GM12873 (cell line): ENCODE data around the gene STAG1.

Experiments
- CTCF ChIP-seq: IDR thresholded peaks from 2 replicates; pipeline ENCODE4 v1.5.1; 2012; ENCODE audit warnings: low read depth, mild to moderate bottlenecking, moderate library complexity, low read length, control low read depth; ENCODE audit not compliant: insufficient read depth; ENCODE audit errors: missing control alignments

STAG1 gene

DNA sequence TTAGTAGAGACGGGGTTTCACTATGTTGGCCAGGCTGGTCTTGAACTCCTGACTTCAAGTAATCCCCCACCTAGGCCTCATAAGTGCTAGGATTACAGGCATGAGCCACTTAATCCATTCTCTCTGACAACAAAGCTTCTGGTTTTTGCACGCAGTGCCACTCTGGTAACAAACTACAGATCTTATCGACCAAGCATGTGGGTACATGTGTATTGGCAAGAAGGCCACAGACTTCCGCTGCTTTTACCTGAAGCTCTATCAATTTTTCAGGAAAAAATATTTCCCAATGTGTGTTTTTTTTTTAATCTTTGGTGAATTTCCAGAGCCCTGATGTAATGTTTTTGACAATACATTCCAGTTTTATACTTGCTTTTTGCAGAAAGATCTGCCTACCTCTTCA lies 319.5 kb downstream of the STAG1 start:
- no peak for TF ChIP-seq CTCF

- TF ChIP-seq CTCF, result no peak
Observed at GRCh38 chr3:136428167-136428566, 324.0 kb downstream of the STAG1 start.

DNA sequence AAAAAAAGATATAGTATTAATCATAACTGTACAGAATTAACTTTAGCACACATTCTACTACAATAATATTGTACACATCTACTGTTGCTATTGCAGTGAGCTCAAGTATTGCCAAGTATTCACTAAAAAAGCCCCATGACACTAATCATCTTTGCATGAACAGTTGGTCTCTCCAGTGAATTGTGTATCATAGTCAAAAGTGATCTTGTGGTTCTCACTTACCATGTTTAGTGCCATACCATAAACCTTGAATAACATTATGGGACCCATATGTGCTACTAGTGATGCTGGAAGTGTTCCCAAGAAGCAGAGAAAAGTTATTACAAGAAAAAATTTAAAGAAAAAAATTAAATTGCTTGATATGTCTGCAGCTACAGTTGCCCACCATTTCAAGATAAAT lies 324.9 kb downstream of the STAG1 start:
- no peak for TF ChIP-seq CTCF

- no peak for TF ChIP-seq CTCF
Observed at GRCh38 chr3:136414476-136414875, 337.7 kb downstream of the STAG1 start.

GRCh38 chr3:136412307-136412706 lies 339.9 kb downstream of the STAG1 start:
- no peak for TF ChIP-seq CTCF

GRCh38 chr3:136409549-136409948 lies 342.6 kb downstream of the STAG1 start:
- no peak for TF ChIP-seq CTCF

DNA sequence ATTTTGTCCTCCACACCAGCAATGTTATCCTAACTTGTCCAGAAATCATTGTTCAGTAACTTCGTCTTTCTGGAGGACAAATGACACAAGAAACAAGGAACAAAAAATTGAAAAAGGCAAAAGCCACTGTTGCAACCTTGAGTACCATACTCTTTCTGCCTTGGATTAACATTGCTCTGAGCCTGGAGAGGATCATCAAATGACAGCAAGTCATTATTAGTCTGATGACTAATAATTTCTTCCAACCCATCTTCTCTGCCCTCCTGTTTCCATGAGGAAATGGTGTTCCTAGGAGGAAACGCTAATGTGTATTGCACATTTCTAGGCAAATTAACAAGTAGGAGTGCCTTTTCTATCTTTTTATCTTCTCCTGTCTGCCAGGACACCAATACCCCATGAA lies 348.1 kb downstream of the STAG1 start:
- no peak for TF ChIP-seq CTCF

DNA sequence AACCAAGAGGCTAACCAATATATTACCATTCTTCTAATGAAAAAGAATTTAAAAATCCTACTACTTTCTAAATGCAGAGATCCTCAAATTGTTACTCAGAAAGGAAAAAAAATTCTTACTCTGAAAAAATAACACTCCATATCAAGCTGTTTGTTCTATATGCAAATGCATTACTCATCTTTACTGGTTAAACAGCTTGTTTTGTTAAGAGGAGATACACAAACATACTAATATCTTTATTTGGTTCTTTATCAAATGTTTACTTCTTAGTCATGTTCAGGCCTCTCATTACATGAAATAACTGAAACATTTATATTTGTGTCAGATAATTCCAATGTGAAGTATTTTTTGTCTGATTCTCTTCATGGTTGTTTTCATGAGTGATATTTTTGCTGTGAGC lies 355.3 kb downstream of the STAG1 start:
- TF ChIP-seq CTCF, result no peak
